HG02610 (cell line): Measurements from ENCODE around the gene TADA2B.

Experiments used
- ATAC-seq: cut with Tn5 transposase; IDR thresholded peaks from one replicate; pipeline ENCODE4 v1.9.1; 2021; ENCODE audit warnings: mild to moderate bottlenecking, moderate library complexity; ENCODE audit not compliant: unreplicated experiment

Gene TADA2B

GRCh38 chr4:7040765-7041164 is 2.4 kb upstream of the TADA2B start:
- ATAC-seq: no peak

GRCh38 chr4:7041246-7041645 is 1.9 kb upstream of the TADA2B start:
- no peak for ATAC-seq

GRCh38 chr4:7041801-7042502 is 1.2 kb upstream of the TADA2B start:
- ATAC-seq: no peak

GRCh38 chr4:7042503-7043283 is 479 bp upstream of the TADA2B start:
- peak; percentile 87 for ATAC-seq

- ATAC-seq: no peak
These were observed 1.2 kb downstream of the TADA2B start for GRCh38 chr4:7044137-7044930.

GRCh38 chr4:7045553-7045952 is 2.4 kb downstream of the TADA2B start:
- no peak for ATAC-seq

GRCh38 chr4:7045961-7046921 is 3.1 kb downstream of the TADA2B start:
- ATAC-seq: no peak

- ATAC-seq: no peak
These were observed 3.8 kb downstream of the TADA2B start for GRCh38 chr4:7046971-7047370.

GRCh38 chr4:7048642-7049041 is 5.5 kb downstream of the TADA2B start:
- no peak for ATAC-seq

- no peak for ATAC-seq
These were observed 6.1 kb downstream of the TADA2B start for GRCh38 chr4:7049295-7049694.

- ATAC-seq: no peak
These were observed 6.6 kb downstream of the TADA2B start for GRCh38 chr4:7049739-7050138.

- no peak for ATAC-seq
These were observed 7.4 kb downstream of the TADA2B start for GRCh38 chr4:7050481-7051143.

GRCh38 chr4:7051144-7051495 is 7.9 kb downstream of the TADA2B start:
- no peak for ATAC-seq

- ATAC-seq: no peak
These were observed 8.7 kb downstream of the TADA2B start for GRCh38 chr4:7051905-7052304.

- ATAC-seq: no peak
These were observed 9.1 kb downstream of the TADA2B start for GRCh38 chr4:7052313-7052712.

- no peak for ATAC-seq
These were observed 9.9 kb downstream of the TADA2B start for GRCh38 chr4:7052923-7053715.

- no peak for ATAC-seq
These were observed 11.1 kb downstream of the TADA2B start for GRCh38 chr4:7054106-7054880.
